ENCODE data around the gene ZCCHC4.
A peak's percentile ranks its signal among the peaks of the same experiment; 100 is the strongest.
"Not testable (repeated sequence)": the region's sequence is repeated elsewhere in the genome, so short reads cannot be mapped to it uniquely, and the experiment has no call there.

ZCCHC4 gene

GRCh38 chr4:25321703-25322102, 9.1 kb downstream of the ZCCHC4 start:
- DNase-seq (ENCODE audit: low spot score), result no peak

GRCh38 chr4:25328463-25328862, 15.9 kb downstream of the ZCCHC4 start:
- not testable (repeated sequence) for DNase-seq (ENCODE audit: low spot score)

DNA sequence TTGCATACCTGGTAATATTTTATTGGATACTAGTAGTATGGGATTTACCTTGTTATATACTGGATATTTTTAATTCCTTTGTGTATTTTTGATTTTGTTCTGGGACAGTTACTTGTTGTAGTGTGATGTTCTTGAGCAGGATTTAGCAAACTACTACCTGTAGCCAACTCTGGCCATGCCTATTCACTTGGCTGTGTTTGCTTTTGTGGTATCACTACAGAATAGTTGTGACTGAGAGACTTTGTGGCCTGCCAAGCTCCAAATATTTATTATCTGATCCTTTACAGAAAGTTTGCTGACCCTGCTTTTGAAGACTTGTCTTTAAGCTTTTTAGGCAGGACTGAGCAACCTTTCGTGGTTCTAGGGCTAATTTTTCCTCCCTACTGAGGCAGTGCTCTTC, 17.8 kb downstream of the ZCCHC4 start:
- no peak for DNase-seq (ENCODE audit: low spot score)

DNA sequence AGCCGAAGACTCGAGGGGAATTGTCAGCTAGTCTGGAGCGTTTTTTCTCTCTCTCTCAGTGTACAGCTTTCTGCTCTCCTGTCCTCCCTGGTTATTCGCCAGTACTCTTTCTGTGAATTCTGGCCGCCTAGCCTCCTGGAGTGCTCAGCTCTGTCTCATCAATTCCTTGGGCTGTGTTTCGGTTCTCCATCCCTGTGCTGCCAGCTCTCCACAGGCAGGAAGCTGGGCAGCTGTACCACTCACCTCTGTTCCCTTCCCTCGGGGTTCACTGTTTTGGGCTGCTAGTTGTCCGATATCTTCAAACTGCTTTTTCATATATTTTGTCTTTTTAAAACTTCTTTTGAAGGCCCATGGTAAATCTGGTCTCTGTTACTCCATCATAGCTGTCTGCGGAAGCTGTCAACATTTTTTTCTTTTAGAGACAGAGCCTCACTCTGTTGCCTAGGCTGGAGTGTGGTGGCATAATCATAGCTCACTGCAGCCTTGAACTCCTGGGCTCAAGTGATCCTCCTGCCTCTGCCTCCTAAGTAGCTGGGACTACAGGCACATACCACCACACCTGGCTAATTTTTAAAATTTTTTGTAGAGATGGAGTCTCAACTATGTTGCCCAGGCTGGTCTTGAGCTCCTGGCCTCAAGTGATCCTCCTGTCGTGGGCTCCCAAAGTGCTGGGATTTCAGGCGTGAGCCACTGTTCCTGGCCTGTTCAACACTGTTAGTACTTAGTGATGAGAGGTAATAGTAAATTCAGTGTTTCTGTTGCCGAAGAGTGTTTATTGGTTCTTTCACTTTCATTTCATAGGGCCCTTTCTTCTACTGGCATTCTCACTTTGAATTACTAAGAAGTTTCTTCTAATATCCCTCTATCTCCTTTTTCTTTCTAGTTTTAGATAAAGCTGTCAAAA, 18.6 kb downstream of the ZCCHC4 start:
- no peak for DNase-seq (ENCODE audit: low spot score)

GRCh38 chr4:25343671-25344070, 31.1 kb downstream of the ZCCHC4 start:
- no peak for DNase-seq (ENCODE audit: low spot score)

DNA sequence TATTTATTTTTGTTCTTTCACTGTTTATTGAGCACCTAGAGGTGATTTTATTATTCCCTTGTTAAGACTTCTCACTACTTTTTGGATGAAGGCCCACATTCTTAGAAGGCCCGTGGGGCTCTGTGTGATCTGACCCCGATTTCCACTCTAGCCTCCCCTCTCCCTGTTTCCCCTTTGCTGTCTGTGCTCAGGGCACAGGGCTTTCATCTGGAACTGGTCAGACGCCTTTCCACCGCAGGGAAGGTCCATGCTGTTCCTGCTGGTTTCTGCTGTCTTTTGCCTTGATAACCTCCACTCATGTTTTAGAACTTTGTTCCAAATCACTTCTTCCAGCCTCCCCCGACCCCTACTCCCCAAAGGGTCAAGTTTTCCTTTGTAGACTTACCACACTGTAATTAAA, 33.2 kb downstream of the ZCCHC4 start:
- DNase-seq (ENCODE audit: low spot score), result no peak

GRCh38 chr4:25346913-25347312, 34.3 kb downstream of the ZCCHC4 start:
- no peak for DNase-seq (ENCODE audit: low spot score)

GRCh38 chr4:25347473-25347872, 34.9 kb downstream of the ZCCHC4 start:
- no peak for DNase-seq (ENCODE audit: low spot score)

- no peak for DNase-seq (ENCODE audit: low spot score)
Observed at GRCh38 chr4:25347971-25348370, 35.4 kb downstream of the ZCCHC4 start.

- DNase-seq (ENCODE audit: low spot score), result no peak
Observed at GRCh38 chr4:25350561-25350960, 38.0 kb downstream of the ZCCHC4 start.

- no peak for DNase-seq (ENCODE audit: low spot score)
Observed at GRCh38 chr4:25351777-25352416, 39.3 kb downstream of the ZCCHC4 start.

DNA sequence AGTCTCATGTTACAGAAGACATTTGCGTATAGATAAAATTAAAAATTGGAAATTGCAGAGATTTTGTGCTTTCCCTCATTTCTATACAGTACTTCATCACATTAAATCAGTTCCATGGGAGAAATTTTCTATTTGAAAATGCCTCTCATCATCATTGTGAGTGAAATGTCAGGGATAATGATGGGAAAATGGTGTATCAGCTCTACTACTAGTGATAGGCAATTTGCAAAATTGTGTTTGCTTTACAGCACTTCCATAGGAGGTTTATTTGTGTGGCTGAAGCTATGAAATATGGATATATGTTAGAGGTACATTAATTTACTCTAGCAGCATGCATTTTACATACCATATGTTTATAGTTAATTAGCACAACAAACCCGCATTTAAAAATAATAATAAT, 43.5 kb downstream of the ZCCHC4 start:
- no peak for DNase-seq (ENCODE audit: low spot score)

DNA sequence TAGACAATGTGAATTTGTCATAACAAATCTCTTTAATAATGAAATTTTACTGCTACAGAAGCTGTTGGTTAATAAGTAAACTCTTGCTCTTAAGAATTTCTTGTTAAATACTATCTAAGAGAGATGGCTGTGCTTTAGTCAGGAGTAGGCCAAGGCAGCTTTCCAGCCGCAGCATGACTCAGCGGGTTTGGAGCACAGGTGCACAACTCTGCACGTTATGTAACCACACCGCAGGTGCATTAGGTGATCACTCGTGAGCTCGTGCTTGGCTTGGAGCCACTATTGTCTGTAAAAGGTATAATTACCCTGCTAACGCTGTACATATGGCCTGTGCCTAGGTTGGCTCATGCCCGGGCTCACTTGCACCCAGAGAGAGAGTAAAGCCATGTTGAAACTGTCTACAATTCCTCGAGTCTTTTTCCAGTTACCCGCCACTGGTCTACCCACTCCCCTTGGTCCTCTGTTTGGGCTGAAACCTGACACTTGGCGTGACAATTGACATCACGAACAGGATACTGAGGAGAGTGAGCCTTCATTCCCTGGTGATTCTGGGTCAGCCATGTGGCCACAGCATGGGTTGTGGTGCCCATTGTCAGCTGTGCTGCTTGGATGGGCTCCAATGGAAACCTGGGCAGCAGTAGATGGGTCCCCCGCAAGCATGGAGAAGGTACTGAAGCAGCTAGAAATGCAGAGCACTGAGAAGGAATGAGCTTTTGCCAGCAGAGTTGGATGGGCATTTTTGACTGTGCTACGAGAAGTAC, 46.1 kb downstream of the ZCCHC4 start:
- no peak for DNase-seq (ENCODE audit: low spot score)

DNA sequence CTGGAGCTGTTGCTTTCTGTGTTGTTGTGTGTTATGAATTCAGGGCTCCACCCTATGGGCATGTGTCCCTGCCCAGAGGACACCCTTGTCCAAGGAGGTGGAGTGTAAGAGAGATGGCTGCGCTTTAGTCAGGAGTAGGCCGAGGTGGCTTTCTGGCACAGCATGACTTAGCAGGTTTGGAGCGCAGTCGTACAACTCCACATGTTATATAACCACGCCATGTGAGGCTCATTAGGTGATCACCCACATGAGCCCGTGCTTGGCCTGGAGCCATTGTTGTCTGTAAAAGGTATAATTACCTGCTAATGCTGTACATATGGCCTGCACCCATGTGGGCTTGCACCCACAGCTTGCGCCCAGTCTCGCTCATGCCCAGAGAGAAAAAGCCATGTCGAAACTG, 48.7 kb downstream of the ZCCHC4 start:
- no peak for DNase-seq (ENCODE audit: low spot score)

- peak; percentile 31 for DNase-seq (ENCODE audit: low spot score)
Observed at GRCh38 chr4:25367004-25367621, 54.5 kb downstream of the ZCCHC4 start.

GRCh38 chr4:25367877-25368276, 55.3 kb downstream of the ZCCHC4 start:
- no peak for DNase-seq (ENCODE audit: low spot score)

GRCh38 chr4:25368315-25368714, 55.7 kb downstream of the ZCCHC4 start:
- DNase-seq (ENCODE audit: low spot score), result no peak

GRCh38 chr4:25370242-25370641, 57.7 kb downstream of the ZCCHC4 start:
- DNase-seq (ENCODE audit: low spot score), result no peak

GRCh38 chr4:25372549-25372948, 60.0 kb downstream of the ZCCHC4 start:
- DNase-seq (ENCODE audit: low spot score), result not testable (repeated sequence)

GRCh38 chr4:25376754-25377571, 64.4 kb downstream of the ZCCHC4 start, which contains the start of gene ANAPC4:
TSS of gene ANAPC4 (plus strand) at chr4:25377263. CDS start at chr4:25377428, 165 bp downstream.
- DNase-seq (ENCODE audit: low spot score), result peak; percentile 91

Data from LoVo (cell line).